Uterus (tissue), 2 donors: ENCODE data around the gene CBLB.

Experiments
- POLR2A ChIP-seq, 2 donors: fragments of 450-650 bp; IDR thresholded peaks; one replicate each; pipeline ENCODE4 v1.6.1; 2016; ENCODE audit warnings: antibody characterized with exemption in 2 of 2, mild to moderate bottlenecking in 1 of 2, moderate library complexity in 1 of 2
- TF ChIP-seq, protein P1 (sequence below), 4 experiments: fragments of 200-600 bp in 2 of 4; fragments of 450-650 bp in 2 of 4; sonication (generic) in 2 of 4; IDR thresholded peaks; one replicate each; pipeline ENCODE4 v1.5.1; 2016 to 2019; ENCODE audit warnings: antibody characterized with exemption in 4 of 4, mild to moderate bottlenecking in 2 of 4, moderate library complexity in 1 of 4

DNA sequence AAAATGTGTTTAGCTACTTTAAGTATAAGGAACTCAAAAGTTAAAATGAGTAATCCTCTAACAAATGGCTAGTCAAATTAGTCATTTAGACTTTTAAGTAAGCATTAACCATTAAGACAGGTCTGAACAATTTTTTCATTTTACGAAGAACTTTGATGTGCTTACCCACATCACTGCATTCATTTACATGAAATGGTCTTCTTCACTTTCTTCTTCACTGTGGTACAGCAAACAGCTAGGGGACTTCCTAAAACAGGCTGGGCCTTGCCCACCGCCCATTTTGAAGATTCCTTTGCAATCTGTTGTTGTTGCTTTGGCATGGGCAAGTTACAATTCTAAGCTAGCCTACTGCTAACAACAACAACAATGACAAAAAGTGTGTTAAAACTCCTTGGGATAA, 67.4 kb downstream of the CBLB start:
- TF ChIP-seq, protein P1, sequence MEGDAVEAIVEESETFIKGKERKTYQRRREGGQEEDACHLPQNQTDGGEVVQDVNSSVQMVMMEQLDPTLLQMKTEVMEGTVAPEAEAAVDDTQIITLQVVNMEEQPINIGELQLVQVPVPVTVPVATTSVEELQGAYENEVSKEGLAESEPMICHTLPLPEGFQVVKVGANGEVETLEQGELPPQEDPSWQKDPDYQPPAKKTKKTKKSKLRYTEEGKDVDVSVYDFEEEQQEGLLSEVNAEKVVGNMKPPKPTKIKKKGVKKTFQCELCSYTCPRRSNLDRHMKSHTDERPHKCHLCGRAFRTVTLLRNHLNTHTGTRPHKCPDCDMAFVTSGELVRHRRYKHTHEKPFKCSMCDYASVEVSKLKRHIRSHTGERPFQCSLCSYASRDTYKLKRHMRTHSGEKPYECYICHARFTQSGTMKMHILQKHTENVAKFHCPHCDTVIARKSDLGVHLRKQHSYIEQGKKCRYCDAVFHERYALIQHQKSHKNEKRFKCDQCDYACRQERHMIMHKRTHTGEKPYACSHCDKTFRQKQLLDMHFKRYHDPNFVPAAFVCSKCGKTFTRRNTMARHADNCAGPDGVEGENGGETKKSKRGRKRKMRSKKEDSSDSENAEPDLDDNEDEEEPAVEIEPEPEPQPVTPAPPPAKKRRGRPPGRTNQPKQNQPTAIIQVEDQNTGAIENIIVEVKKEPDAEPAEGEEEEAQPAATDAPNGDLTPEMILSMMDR (IDR thresholded peaks at IDR 0.05), result no peak
- no peak for TF ChIP-seq POLR2A (IDR thresholded peaks at IDR 0.05)
